Measurements from ENCODE around the gene TBCD. TPM values are rescaled to one million over a fixed set of nuclear protein-coding genes. Genes with fewer than 3 reads are reported as not detected.

TBCD gene
- polyA plus RNA-seq, 2 of the 4 experiments (the other 2 are of a cell fraction) = 33.5 to 49.1 TPM

DNA sequence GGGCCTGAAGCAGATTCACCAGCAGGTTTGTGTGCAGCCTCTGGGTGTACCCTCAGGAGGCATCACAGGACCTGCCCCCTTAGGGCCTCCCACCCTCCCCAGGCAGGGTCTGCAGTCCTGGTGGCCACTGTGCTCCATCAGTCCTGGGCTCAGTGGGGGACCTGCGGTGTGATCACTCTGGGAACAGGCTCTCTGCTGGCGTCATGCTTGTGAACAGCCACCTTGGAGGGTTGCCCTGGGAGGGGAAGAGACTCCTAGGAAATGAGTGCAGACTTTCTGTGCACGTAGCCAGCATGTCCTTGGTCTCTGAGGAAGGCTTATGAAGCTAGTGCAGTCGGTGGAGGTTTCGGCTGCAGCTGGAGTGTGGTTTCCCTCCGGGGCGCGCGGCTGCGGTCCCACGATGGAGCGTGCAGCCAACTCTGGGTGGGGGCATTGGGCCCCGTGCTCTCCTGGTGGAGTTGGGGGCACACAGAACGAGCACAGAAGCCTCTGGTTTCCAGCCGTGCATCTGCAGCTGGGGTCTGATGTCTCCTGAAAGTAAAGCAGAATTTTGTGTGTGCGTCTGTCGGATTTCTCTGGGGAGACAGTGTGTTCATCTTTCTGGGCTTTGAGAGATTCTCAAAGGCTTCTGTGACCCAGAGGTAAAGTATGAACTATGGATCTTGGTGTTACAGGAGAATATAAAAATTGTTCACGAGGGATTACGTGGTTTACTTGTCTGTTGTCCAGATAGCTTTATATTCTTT lies 156.1 kb downstream of the TBCD start:
- CTCF ChIA-PET = interaction anchor here (0.8 to 2.0 kb wide), 5 partner anchors 9 to 184 kb away, joined by 3 to 7 read pairs (median 4); no protein-coding TSS in a partner anchor
- Histone ChIP-seq H3K4me2 (no peak overlapping the region), H3K4me3 (no peak overlapping the region), H3K9me3 (no peaks in the 10 kb centered on the region), H3K4me1 (no peaks in the 10 kb centered on the region), H3K27ac (no peak overlapping the region)
- ATAC-seq (no peak; a peak in 1 of 6 replicates), FAIRE-seq (no peak), DNase-seq (ENCODE audit: low read depth in 1 of 2, low spot score in 1 of 2) (no peak)
- 87% methylated on average over 19 of the region's 19 CpGs for WGBS (ENCODE audit: missing lambda C conversion rate)
- POLR2A ChIA-PET = no interaction called here
- TF ChIP-seq BHLHE40 (IDR thresholded peaks at IDR 0.05; ENCODE audit: low read depth, low read length) (no peak), KDM1A (IDR thresholded peaks at IDR 0.05; ENCODE audit: low read depth) (no peak)
- TF ChIP-seq, protein P1, sequence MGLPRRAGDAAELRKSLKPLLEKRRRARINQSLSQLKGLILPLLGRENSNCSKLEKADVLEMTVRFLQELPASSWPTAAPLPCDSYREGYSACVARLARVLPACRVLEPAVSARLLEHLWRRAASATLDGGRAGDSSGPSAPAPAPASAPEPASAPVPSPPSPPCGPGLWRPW (IDR thresholded peaks at IDR 0.05) = no peak

DNA sequence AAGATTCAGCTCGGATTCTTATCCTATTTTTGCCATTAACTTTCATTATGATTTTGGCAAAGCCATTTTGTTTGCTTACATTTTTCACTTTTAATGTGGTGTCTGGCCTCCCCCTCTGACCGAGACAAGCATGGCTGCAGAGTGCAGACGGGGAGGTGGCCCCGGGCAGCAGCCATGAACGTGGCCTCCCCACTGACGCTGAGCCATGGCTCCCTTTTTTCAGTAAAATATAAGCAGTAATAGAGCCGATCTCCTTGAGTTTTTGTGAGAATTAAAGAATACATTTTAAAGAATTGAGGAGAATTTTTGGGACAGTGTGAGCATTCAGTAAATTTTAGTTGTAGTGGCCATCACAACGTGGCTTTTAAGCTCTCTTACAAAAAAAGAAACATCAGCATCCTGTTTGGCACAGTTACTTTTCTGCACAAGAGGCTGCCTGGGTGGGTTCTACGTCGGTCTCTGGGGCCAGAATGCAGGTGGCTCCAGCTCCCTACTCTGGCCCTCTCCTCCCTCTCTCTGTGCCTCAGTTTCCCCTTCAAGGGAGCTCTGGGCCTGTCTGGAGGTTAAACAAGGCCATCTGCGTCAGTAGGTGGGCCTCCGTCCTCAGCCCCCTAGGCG lies 156.8 kb downstream of the TBCD start:
- no peak for ATAC-seq
- whole genome bisulfite sequencing (ENCODE audit: missing lambda C conversion rate) = 91% methylated on average over 13 of the region's 13 CpGs
- no peak for TF ChIP-seq CHD4 (IDR thresholded peaks at IDR 0.05; ENCODE audit: borderline replicate concordance)
- TF ChIP-seq NR3C1 (IDR thresholded peaks at IDR 0.05) = no peak
- no peak for FAIRE-seq
- Histone ChIP-seq H3K4me2 (no peak overlapping the region), H3K27ac (no peak overlapping the region), H3K4me1 (no peaks in the 10 kb centered on the region), H3K9me3 (no peaks in the 10 kb centered on the region), H3K4me3 (no peak overlapping the region)
- POLR2A ChIA-PET = no interaction called here
- no peak for DNase-seq (ENCODE audit: low read depth in 1 of 2, low spot score in 1 of 2)
- CTCF ChIA-PET = interaction anchor here (1.2 to 2.0 kb wide), 5 partner anchors 9 to 24 kb away, joined by 3 to 7 read pairs (median 4); no protein-coding TSS in a partner anchor

DNA sequence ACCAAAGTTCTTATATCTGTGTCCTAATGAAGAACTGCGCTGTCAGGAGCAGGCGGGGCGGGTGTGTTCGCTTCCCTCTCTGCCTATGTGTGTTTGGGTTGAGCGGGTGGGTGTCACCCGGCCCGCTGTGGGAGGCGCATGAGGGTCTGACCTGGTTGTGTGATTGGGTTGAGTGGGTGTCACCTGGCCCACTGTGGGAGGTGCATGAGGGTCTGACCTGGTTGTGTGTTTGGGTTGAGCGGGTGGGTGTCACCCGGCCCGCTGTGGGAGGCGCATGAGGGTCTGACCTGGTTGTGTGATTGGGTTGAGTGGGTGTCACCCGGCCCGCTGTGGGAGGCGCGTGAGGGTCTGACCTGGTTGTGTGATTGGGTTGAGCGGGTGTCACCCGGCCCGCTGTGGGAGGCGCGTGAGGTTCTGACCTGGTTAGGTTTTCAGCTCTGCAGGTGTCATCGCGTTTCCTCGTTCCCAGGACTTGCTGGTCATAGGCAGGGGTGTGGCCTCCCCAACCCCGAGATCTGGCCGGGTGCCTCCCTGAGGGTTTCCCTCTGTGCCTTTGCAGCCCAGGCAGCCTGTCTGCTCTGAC lies 157.5 kb downstream of the TBCD start:
- Histone ChIP-seq H3K4me2 (no peak overlapping the region), H3K4me3 (no peak overlapping the region), H3K9me3 (no peaks in the 10 kb centered on the region), H3K27ac (no peak overlapping the region), H3K4me1 (no peaks in the 10 kb centered on the region)
- 89% methylated on average over 26 of the region's 26 CpGs for WGBS (ENCODE audit: missing lambda C conversion rate)
- ATAC-seq = no peak
- TF ChIP-seq HOXB13 (CRISPR knock-in tag; IDR thresholded peaks at IDR 0.05; ENCODE audit: low read depth) (no peak), PHF8 (IDR thresholded peaks at IDR 0.05; ENCODE audit: borderline replicate concordance, low read depth) (no peak), PBX3 (IDR thresholded peaks at IDR 0.05) (no peak), TP53 (CRISPR knock-in tag; IDR thresholded peaks at IDR 0.05) (no peak), CEBPB (IDR thresholded peaks at IDR 0.05) (no peak), NFE2L2 (conservative IDR thresholded peaks at IDR 0.05; ENCODE audit: low read length) (no peak), NR3C1 (IDR thresholded peaks at IDR 0.05) (no peak), RAD21 (conservative IDR thresholded peaks at IDR 0.05 in 1 of 2, IDR thresholded peaks at IDR 0.05 in 1 of 2) (no peak), MAX (IDR thresholded peaks at IDR 0.05) (no peak), EP300 (IDR thresholded peaks at IDR 0.05) (no peak), BHLHE40 (IDR thresholded peaks at IDR 0.05; ENCODE audit: low read depth, low read length) (no peak), EHF (CRISPR knock-in tag; IDR thresholded peaks at IDR 0.05) (no peak), POLR2A (IDR thresholded peaks at IDR 0.05; ENCODE audit: low read length) (no peak), REST (IDR thresholded peaks at IDR 0.05) (no peak)
- ChIA-PET POLR2A (no interaction called here), CTCF (interaction anchor here (1.2 to 2.0 kb wide), 5 partner anchors 10 to 23 kb away, joined by 3 to 7 read pairs (median 4); no protein-coding TSS in a partner anchor)
- DNase-seq (ENCODE audit: low read depth in 1 of 2, low spot score in 1 of 2) = no peak
- no peak for FAIRE-seq
